AG08396 (cell line): ENCODE measurements around the gene ACYP2.
"Not testable (repeated sequence)": the region's sequence is repeated elsewhere in the genome, so short reads cannot be mapped to it uniquely, and the experiment has no call there.

Experiments used
- DNase-seq: peaks from one replicate; pipeline ENCODE4 v3.0.0; 2012; ENCODE audit warnings: low spot score, mixed read lengths

ACYP2 gene

DNA sequence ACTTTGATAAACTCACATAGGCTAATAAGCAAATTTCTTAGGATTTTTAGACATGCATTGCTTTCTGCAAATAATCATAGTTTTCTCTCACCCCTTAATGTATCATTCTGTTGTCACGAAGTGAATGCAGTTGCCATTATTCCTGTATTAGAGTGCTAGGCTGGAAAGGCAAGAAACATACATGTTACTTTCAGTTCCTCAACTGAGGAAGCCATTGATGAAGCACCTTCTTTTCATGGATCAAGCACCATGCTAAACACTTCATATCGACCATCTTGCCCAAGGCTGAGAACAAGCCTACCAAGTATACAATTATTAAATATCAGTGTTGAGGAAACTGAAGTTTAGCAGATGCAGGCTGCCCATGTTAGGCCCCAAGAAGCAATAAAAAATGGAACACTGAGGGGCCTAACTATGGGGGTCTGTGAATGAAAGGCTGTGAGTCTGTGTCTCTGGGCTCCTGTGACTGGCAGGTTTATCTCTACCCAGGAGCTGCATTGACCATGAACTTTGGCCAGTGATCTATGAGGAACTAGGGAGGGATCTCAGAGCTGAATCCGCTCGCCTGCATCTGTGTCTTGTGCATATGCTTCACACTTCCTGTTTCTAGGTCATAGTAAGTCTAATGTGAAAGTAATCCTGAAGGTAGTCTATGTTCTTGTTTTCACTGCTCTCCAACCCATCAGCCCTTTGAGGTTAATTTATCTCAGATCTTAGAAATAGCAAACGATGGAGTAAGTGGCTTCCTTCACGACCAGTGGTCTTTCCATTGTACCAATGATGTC lies 156.6 kb downstream of the ACYP2 start:
- DNase-seq = no peak

- DNase-seq = peak; percentile 27
Observed at GRCh38 chr2:54274781-54275242, 159.4 kb downstream of the ACYP2 start.

DNA sequence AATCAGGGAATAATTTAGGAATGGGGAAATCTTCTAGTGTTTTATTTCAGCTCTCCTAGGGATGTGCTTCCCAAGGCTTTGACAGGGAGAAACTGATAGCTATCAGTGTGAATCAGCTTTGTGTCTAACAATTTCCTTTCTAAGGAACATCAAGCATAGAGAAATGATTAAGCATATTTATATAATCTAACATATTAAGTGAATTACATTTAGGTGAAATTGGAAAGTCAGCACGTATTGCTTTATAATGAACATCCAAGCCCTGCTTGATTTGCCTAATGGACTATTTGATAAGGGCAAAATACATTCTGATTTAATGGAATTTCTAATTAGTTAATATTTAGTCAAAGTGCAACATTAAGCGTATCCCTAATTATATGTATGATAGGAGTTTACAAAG lies 160.1 kb downstream of the ACYP2 start:
- no peak for DNase-seq

- peak; percentile 41 for DNase-seq
Observed at GRCh38 chr2:54279385-54279784, 164.0 kb downstream of the ACYP2 start.

- no peak for DNase-seq
Observed at GRCh38 chr2:54284826-54285225, 169.4 kb downstream of the ACYP2 start.

- DNase-seq = no peak
Observed at GRCh38 chr2:54285451-54285850, 170.0 kb downstream of the ACYP2 start.

- no peak for DNase-seq
Observed at GRCh38 chr2:54287532-54287931, 172.1 kb downstream of the ACYP2 start.

GRCh38 chr2:54289917-54290316 lies 174.5 kb downstream of the ACYP2 start:
- DNase-seq = no peak

DNA sequence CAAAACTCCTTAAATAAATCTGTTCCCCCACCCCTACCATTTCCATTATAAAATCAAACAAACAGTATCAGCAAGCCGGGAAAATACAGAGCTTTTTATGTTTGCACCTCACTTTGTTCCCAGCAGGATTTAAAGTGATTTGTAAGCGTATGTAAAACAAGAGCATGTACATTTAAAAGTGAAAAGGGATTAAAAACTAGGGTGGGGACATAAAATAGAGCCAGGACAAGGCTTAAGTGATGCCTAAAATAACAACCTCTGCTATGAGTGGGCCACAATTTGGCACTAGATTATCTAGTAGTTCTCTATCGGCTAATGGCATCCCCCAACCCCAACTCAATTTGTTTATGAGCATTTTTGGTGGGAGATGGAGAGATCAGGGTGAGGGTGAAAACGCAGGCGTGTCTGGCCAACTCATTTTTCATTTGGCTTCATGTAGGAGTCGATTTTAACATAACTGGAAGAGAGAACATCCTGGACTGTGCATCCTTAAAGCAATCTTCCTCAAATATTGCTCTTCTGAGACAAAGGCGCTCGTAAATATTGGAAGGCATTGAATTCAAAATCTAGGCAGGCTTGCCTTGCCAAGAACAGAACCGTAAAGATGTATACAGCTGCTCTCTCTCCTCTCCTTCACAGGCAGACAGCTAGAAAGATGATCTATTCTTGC lies 175.1 kb downstream of the ACYP2 start:
- DNase-seq = no peak

- not testable (repeated sequence) for DNase-seq
Observed at GRCh38 chr2:54294665-54295064, 179.2 kb downstream of the ACYP2 start.

GRCh38 chr2:54295911-54296310 lies 180.5 kb downstream of the ACYP2 start:
- no peak for DNase-seq

DNA sequence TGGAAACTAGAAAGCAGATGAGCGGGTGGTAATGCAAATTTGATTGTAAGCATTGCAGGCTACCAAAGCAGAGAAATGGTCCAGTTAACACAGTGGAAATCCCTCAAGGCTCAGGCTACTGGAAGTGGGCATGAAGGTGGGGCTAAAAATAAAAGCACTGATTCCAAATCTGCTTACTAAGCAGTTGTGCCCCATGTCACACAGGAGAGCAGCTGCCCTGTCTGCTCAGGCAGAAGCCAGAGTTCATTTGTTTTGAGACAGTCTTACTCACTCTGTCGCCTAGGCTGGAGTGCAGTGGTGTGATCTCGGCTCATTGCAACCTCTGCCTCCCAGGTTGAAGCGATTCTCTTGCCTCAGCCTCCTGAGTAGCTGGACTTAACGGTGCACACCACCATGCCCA lies 183.1 kb downstream of the ACYP2 start:
- no peak for DNase-seq

- DNase-seq = no peak
Observed at GRCh38 chr2:54303631-54304030, 188.2 kb downstream of the ACYP2 start.

GRCh38 chr2:54306556-54306955 lies 191.1 kb downstream of the ACYP2 start:
- DNase-seq = peak; percentile 19

GRCh38 chr2:54308186-54308585 lies 192.8 kb downstream of the ACYP2 start:
- DNase-seq = no peak

DNA sequence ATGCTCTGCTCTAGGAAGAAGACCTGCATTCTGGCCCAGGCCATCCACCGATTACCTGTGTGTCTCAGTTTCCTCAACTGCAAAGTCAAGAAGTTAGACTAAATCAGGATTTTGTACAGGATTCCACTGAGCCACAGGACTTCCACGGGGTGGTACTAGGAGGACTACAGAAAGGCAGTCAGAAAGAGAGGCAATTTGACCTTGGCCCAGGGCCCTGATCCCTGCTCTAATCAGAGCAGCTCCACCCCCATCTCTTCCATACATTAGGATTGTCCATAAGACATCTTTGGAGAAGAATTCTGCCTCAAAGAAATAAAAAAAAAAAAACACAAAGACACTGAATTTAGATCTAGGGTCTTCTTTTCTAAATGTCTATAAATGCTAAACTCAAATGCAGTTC lies 193.4 kb downstream of the ACYP2 start:
- no peak for DNase-seq

GRCh38 chr2:54310311-54310710 lies 194.9 kb downstream of the ACYP2 start:
- no peak for DNase-seq

- DNase-seq = no peak
Observed at GRCh38 chr2:54310961-54311360, 195.5 kb downstream of the ACYP2 start.

GRCh38 chr2:54313147-54313546 lies 197.7 kb downstream of the ACYP2 start:
- DNase-seq = no peak

GRCh38 chr2:54317973-54318372 lies 202.6 kb downstream of the ACYP2 start:
- no peak for DNase-seq

DNA sequence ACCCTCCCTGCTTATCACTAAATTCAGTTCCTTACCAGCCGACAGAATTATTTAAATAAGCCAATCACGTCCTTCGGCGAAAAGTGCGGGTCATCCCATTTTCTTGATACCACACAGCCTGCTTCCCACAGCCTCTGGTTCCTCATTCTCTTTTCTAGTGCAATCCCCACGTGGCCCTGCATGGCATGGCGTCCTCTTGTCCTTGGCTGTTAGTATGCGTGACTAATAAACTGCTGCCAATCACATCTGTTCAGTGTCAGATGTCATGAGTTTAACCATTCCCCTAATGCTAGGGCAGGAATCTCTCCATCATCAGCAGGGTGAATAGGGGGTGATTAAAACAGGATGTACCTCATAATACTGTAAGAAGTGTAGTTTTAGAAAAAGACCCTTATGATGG lies 203.4 kb downstream of the ACYP2 start:
- DNase-seq = no peak

- DNase-seq = no peak
Observed at GRCh38 chr2:54321047-54321446, 205.6 kb downstream of the ACYP2 start.

DNA sequence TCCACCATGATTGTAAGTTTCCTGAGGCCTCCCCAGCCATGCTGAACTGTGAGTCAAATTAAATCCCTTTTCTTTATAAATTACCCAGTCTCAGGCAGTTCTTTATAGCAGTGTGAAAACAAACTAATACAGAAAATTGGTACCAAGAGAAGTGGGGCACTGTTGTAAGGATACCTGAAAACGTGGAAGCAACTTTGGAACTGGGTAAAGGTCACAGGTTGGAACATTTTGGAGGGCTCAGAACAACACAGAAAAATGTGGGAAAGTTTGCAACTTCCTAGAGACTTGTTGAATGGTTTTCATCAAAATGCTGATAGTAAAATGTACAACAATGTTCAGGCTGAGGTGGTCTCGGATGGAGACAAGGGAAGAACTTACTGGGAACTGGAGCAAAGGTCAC lies 209.1 kb downstream of the ACYP2 start:
- not testable (repeated sequence) for DNase-seq

DNA sequence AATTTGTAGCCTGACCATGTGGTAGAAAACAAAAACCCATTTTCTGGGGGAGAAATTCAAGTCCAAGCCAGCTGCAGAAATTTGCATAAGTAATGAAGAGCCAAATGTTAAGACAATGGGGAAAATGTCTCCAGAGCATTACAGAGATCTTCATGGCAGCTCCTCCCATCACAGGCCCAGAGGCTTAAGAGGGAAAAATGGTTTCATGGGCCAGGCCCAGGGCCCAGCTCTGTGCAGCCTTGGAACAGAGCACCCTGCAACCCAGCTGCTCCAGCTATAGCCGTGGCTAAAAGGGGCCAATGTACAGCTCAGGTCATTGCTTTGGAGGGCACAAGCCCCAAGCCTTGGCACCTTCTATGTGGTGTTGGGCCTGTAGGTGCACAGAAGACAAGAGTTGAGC lies 209.7 kb downstream of the ACYP2 start:
- no peak for DNase-seq
